Measurements from ENCODE around the gene TACR2.

Gene TACR2

GRCh38 chr10:69394020-69394419, 22.7 kb downstream of the TACR2 start:
- Mint-ChIP-seq H3K9me3 (no peaks in the 10 kb centered on the region), H3K4me1 (ENCODE audit: low read depth) (peaks cover 15% of the 10 kb centered on the region), H3K4me3 (no peak overlapping the region), H3K36me3 (ENCODE audit: low read depth) (peaks cover 96% of the 10 kb centered on the region), H3K27ac (no peak overlapping the region), H3K27me3 (no peaks in the 10 kb centered on the region)
- intact Hi-C loops (cut with micrococcal nuclease): no loop called here

- Mint-ChIP-seq H3K27me3 (no peaks in the 10 kb centered on the region), H3K36me3 (ENCODE audit: low read depth) (peaks cover 99% of the 10 kb centered on the region), H3K9me3 (no peaks in the 10 kb centered on the region), H3K4me3 (no peak overlapping the region), H3K4me1 (ENCODE audit: low read depth) (peaks cover 15% of the 10 kb centered on the region), H3K27ac (no peak overlapping the region)
- intact Hi-C loops (cut with micrococcal nuclease): loop anchor here (1.0 kb wide), 1 partner anchor 155 kb away; no protein-coding TSS in a partner anchor
Observed at GRCh38 chr10:69392481-69393000, 24.2 kb downstream of the TACR2 start.

- Mint-ChIP-seq H3K9me3 (no peaks in the 10 kb centered on the region), H3K4me1 (ENCODE audit: low read depth) (peaks cover 15% of the 10 kb centered on the region), H3K4me3 (no peak overlapping the region), H3K27ac (no peak overlapping the region), H3K36me3 (ENCODE audit: low read depth) (peaks cover 99% of the 10 kb centered on the region), H3K27me3 (no peaks in the 10 kb centered on the region)
- intact Hi-C loops (cut with micrococcal nuclease): no loop called here
Observed at GRCh38 chr10:69391158-69391557, 25.6 kb downstream of the TACR2 start.

GRCh38 chr10:69389827-69390490, 26.8 kb downstream of the TACR2 start:
- H3K27me3 Mint-ChIP-seq: no peaks in the 10 kb centered on the region
- H3K4me3 Mint-ChIP-seq: no peak overlapping the region
- H3K36me3 Mint-ChIP-seq (ENCODE audit: low read depth): peaks cover 99% of the 10 kb centered on the region
- intact Hi-C loops (cut with micrococcal nuclease): no loop called here
- no peak overlapping the region for H3K27ac Mint-ChIP-seq
- peaks cover 15% of the 10 kb centered on the region for H3K4me1 Mint-ChIP-seq (ENCODE audit: low read depth)
- no peaks in the 10 kb centered on the region for H3K9me3 Mint-ChIP-seq

GRCh38 chr10:69388488-69388887, 28.2 kb downstream of the TACR2 start:
- no peaks in the 10 kb centered on the region for H3K9me3 Mint-ChIP-seq
- intact Hi-C loops (cut with micrococcal nuclease): no loop called here
- peaks cover 15% of the 10 kb centered on the region for H3K4me1 Mint-ChIP-seq (ENCODE audit: low read depth)
- no peak overlapping the region for H3K27ac Mint-ChIP-seq
- H3K36me3 Mint-ChIP-seq (ENCODE audit: low read depth): peaks cover 99% of the 10 kb centered on the region
- no peaks in the 10 kb centered on the region for H3K27me3 Mint-ChIP-seq
- H3K4me3 Mint-ChIP-seq: no peak overlapping the region

- no peak overlapping the region for H3K27ac Mint-ChIP-seq
- peaks cover 99% of the 10 kb centered on the region for H3K36me3 Mint-ChIP-seq (ENCODE audit: low read depth)
- no peaks in the 10 kb centered on the region for H3K27me3 Mint-ChIP-seq
- no peak overlapping the region for H3K4me3 Mint-ChIP-seq
- peaks cover 14% of the 10 kb centered on the region for H3K4me1 Mint-ChIP-seq (ENCODE audit: low read depth)
- H3K9me3 Mint-ChIP-seq: no peaks in the 10 kb centered on the region
- intact Hi-C loops (cut with micrococcal nuclease): no loop called here
Observed at GRCh38 chr10:69387500-69387899, 29.2 kb downstream of the TACR2 start.

- no peaks in the 10 kb centered on the region for H3K27me3 Mint-ChIP-seq
- H3K27ac Mint-ChIP-seq: no peak overlapping the region
- H3K36me3 Mint-ChIP-seq (ENCODE audit: low read depth): peaks cover 100% of the 10 kb centered on the region
Observed at GRCh38 chr10:69385454-69386350, 31.0 kb downstream of the TACR2 start.

GRCh38 chr10:69384320-69384719, 32.4 kb downstream of the TACR2 start:
- Mint-ChIP-seq H3K9me3 (no peaks in the 10 kb centered on the region), H3K36me3 (ENCODE audit: low read depth) (peaks cover 100% of the 10 kb centered on the region), H3K27ac (no peak overlapping the region), H3K4me3 (no peak overlapping the region), H3K27me3 (no peaks in the 10 kb centered on the region), H3K4me1 (ENCODE audit: low read depth) (no peaks in the 10 kb centered on the region)
- intact Hi-C loops (cut with micrococcal nuclease): no loop called here

More at GRCh38 chr10:69385454-69386350, 31.0 kb downstream of the TACR2 start:
- H3K9me3 Mint-ChIP-seq: no peaks in the 10 kb centered on the region
- H3K4me1 Mint-ChIP-seq (ENCODE audit: low read depth): peaks cover 5% of the 10 kb centered on the region
- no peak overlapping the region for H3K4me3 Mint-ChIP-seq
- intact Hi-C loops (cut with micrococcal nuclease): no loop called here

GRCh38 chr10:69383558-69383957, 33.2 kb downstream of the TACR2 start:
- intact Hi-C loops (cut with micrococcal nuclease): no loop called here
- Mint-ChIP-seq H3K4me1 (ENCODE audit: low read depth) (no peaks in the 10 kb centered on the region), H3K27me3 (no peaks in the 10 kb centered on the region), H3K4me3 (no peak overlapping the region), H3K36me3 (ENCODE audit: low read depth) (peaks cover 100% of the 10 kb centered on the region), H3K27ac (no peak overlapping the region), H3K9me3 (no peaks in the 10 kb centered on the region)

GRCh38 chr10:69382382-69383117, 34.2 kb downstream of the TACR2 start:
- H3K27ac Mint-ChIP-seq: no peak overlapping the region
- H3K27me3 Mint-ChIP-seq: no peaks in the 10 kb centered on the region
- no peaks in the 10 kb centered on the region for H3K4me1 Mint-ChIP-seq (ENCODE audit: low read depth)
- no peaks in the 10 kb centered on the region for H3K9me3 Mint-ChIP-seq
- H3K4me3 Mint-ChIP-seq: no peak overlapping the region
- intact Hi-C loops (cut with micrococcal nuclease): no loop called here
- H3K36me3 Mint-ChIP-seq (ENCODE audit: low read depth): peaks cover 100% of the 10 kb centered on the region

GRCh38 chr10:69379800-69380199, 36.9 kb downstream of the TACR2 start:
- peaks cover 100% of the 10 kb centered on the region for H3K36me3 Mint-ChIP-seq (ENCODE audit: low read depth)
- no peaks in the 10 kb centered on the region for H3K9me3 Mint-ChIP-seq
- H3K4me3 Mint-ChIP-seq: no peak overlapping the region
- H3K27me3 Mint-ChIP-seq: no peaks in the 10 kb centered on the region
- H3K4me1 Mint-ChIP-seq (ENCODE audit: low read depth): peaks cover 7% of the 10 kb centered on the region
- H3K27ac Mint-ChIP-seq: no peak overlapping the region
- intact Hi-C loops (cut with micrococcal nuclease): no loop called here

- Mint-ChIP-seq H3K36me3 (ENCODE audit: low read depth) (peaks cover 100% of the 10 kb centered on the region), H3K27me3 (no peaks in the 10 kb centered on the region), H3K9me3 (no peaks in the 10 kb centered on the region), H3K27ac (no peak overlapping the region), H3K4me3 (no peak overlapping the region), H3K4me1 (ENCODE audit: low read depth) (peaks cover 18% of the 10 kb centered on the region)
- intact Hi-C loops (cut with micrococcal nuclease): no loop called here
Observed at GRCh38 chr10:69377933-69378332, 38.8 kb downstream of the TACR2 start.

- Mint-ChIP-seq H3K27ac (no peak overlapping the region), H3K4me1 (ENCODE audit: low read depth) (peaks cover 18% of the 10 kb centered on the region), H3K36me3 (ENCODE audit: low read depth) (peaks cover 100% of the 10 kb centered on the region), H3K4me3 (no peak overlapping the region), H3K9me3 (no peaks in the 10 kb centered on the region), H3K27me3 (no peaks in the 10 kb centered on the region)
- intact Hi-C loops (cut with micrococcal nuclease): no loop called here
Observed at GRCh38 chr10:69377191-69377590, 39.5 kb downstream of the TACR2 start.

GRCh38 chr10:69376662-69377061, 40.1 kb downstream of the TACR2 start:
- H3K27me3 Mint-ChIP-seq: no peaks in the 10 kb centered on the region
- intact Hi-C loops (cut with micrococcal nuclease): no loop called here
- peaks cover 21% of the 10 kb centered on the region for H3K4me1 Mint-ChIP-seq (ENCODE audit: low read depth)
- peaks cover 100% of the 10 kb centered on the region for H3K36me3 Mint-ChIP-seq (ENCODE audit: low read depth)
- no peaks in the 10 kb centered on the region for H3K9me3 Mint-ChIP-seq
- H3K4me3 Mint-ChIP-seq: no peak overlapping the region
- no peak overlapping the region for H3K27ac Mint-ChIP-seq

Measured in dendritic cell treated with granulocyte-macrophage colony-stimulating factor and Interleukin-4, amounts not matched to agents 40 ng/mL and 50 ng/mL, for 4 days (primary cell).